SK-N-SH treated with all-trans-retinoic acid at 6 μM for 48 hours (cell line): ENCODE data around the gene PBX3.
A peak's percentile ranks its signal among the peaks of the same experiment; 100 is the strongest.

Source experiments
- ATAC-seq: fragments of 200-7000 bp; cut with Tn5 transposase; 3 replicates; pipeline ENCODE4 v1.9.1; 2020; ENCODE audit warnings: mild to moderate bottlenecking, moderate library complexity
- ARNTL ChIP-seq: fragments of 450-650 bp; formaldehyde crosslinking; IDR thresholded peaks from 2 replicates; pipeline ENCODE4 v1.5.0; 2020; ENCODE audit warnings: low read depth, mild to moderate bottlenecking, moderate library complexity, borderline replicate concordance
- BACH2 ChIP-seq: fragments of 250-450 bp; sonication (Bioruptor Pico); IDR thresholded peaks from 2 replicates; pipeline ENCODE4 v1.9.0; 2021; ENCODE audit warnings: mild to moderate bottlenecking, borderline replicate concordance
- CSDC2 ChIP-seq: fragments of 250-450 bp; sonication (Bioruptor Pico); IDR thresholded peaks from 2 replicates; pipeline ENCODE4 v1.5.0; 2020; ENCODE audit warnings: mild to moderate bottlenecking, moderate library complexity
- GLIS3 ChIP-seq: fragments of 250-450 bp; sonication (Bioruptor Pico); IDR thresholded peaks from 2 replicates; pipeline ENCODE4 v1.5.0; 2020; ENCODE audit warnings: mild to moderate bottlenecking, moderate library complexity
- ISL1 ChIP-seq: fragments of 250-450 bp; sonication (Bioruptor Pico); IDR thresholded peaks from 2 replicates; pipeline ENCODE4 v2.1.2; 2022; ENCODE audit warnings: mild to moderate bottlenecking, moderate library complexity
- OSR1 ChIP-seq: fragments of 250-450 bp; sonication (Bioruptor Pico); IDR thresholded peaks from 2 replicates; pipeline ENCODE4 v1.8.0; 2022; ENCODE audit warnings: moderate library complexity, mild to moderate bottlenecking, inconsistent platforms
- PPARA ChIP-seq: fragments of 250-450 bp; sonication (Bioruptor Pico); IDR thresholded peaks from 2 replicates; pipeline ENCODE4 v1.5.0; 2020; ENCODE audit warnings: mild to moderate bottlenecking, borderline replicate concordance
- RARB ChIP-seq: fragments of 250-450 bp; sonication (Bioruptor Pico); IDR thresholded peaks from 2 replicates; pipeline ENCODE4 v1.8.0; 2021; ENCODE audit warnings: mild to moderate bottlenecking, moderate library complexity
- TCF4 ChIP-seq: fragments of 250-450 bp; sonication (Bioruptor Pico); IDR thresholded peaks from 2 replicates; pipeline ENCODE4 v1.8.0; 2021; ENCODE audit warnings: mild to moderate bottlenecking, moderate library complexity, borderline replicate concordance
- TOX ChIP-seq: fragments of 250-450 bp; sonication (Bioruptor Pico); IDR thresholded peaks from 2 replicates; pipeline ENCODE4 v1.8.0; 2021; ENCODE audit warnings: mild to moderate bottlenecking, moderate library complexity, borderline replicate concordance
- TSHZ2 ChIP-seq: fragments of 250-450 bp; sonication (Bioruptor Pico); IDR thresholded peaks from 2 replicates; pipeline ENCODE4 v1.5.0; 2020; ENCODE audit warnings: mild to moderate bottlenecking, moderate library complexity
- ZC3H10 ChIP-seq: fragments of 250-450 bp; sonication (Bioruptor Pico); IDR thresholded peaks from 2 replicates; pipeline ENCODE4 v1.5.1; 2021; ENCODE audit warnings: mild to moderate bottlenecking, moderate library complexity
- ZFP3 ChIP-seq: fragments of 250-450 bp; sonication (Bioruptor Pico); IDR thresholded peaks from 2 replicates; pipeline ENCODE4 v1.5.0; 2020; ENCODE audit warnings: mild to moderate bottlenecking, moderate library complexity
- ZFP30 ChIP-seq: fragments of 450-650 bp; formaldehyde crosslinking; IDR thresholded peaks from 2 replicates; pipeline ENCODE4 v1.5.0; 2022; ENCODE audit warnings: mild to moderate bottlenecking, moderate library complexity
- ZNF565 ChIP-seq: fragments of 450-650 bp; formaldehyde crosslinking; conservative IDR thresholded peaks from 2 replicates; pipeline ENCODE4 v1.5.0; 2020; ENCODE audit warnings: low read depth, mild to moderate bottlenecking, moderate library complexity
- ZNF70 ChIP-seq: fragments of 450-650 bp; formaldehyde crosslinking; IDR thresholded peaks from 2 replicates; pipeline ENCODE4 v1.5.0; 2020; ENCODE audit warnings: mild to moderate bottlenecking, moderate library complexity
- ZNF8 ChIP-seq: fragments of 450-650 bp; formaldehyde crosslinking; IDR thresholded peaks from 2 replicates; pipeline ENCODE4 v1.5.0; 2020; ENCODE audit warnings: mild to moderate bottlenecking, moderate library complexity
- TF ChIP-seq, protein P1 (sequence below): fragments of 250-450 bp; sonication (Bioruptor Pico); IDR thresholded peaks from 2 replicates; pipeline ENCODE4 v1.5.1; 2020; ENCODE audit warnings: low read depth, mild to moderate bottlenecking, moderate library complexity
- TF ChIP-seq, protein P2 (sequence below): fragments of 250-450 bp; sonication (Bioruptor Pico); IDR thresholded peaks from 2 replicates; pipeline ENCODE4 v1.8.0; 2021; ENCODE audit warnings: low read depth, mild to moderate bottlenecking, moderate library complexity, borderline replicate concordance
- TF ChIP-seq, protein P3 (sequence below): fragments of 250-450 bp; sonication (Bioruptor Pico); IDR thresholded peaks from 2 replicates; pipeline ENCODE4 v1.8.0; 2020; ENCODE audit warnings: mild to moderate bottlenecking, moderate library complexity, borderline replicate concordance

PBX3 gene

GRCh38 chr9:125969462-125969861 is 222.3 kb downstream of the PBX3 start (continued):
- TF ChIP-seq, protein P1, sequence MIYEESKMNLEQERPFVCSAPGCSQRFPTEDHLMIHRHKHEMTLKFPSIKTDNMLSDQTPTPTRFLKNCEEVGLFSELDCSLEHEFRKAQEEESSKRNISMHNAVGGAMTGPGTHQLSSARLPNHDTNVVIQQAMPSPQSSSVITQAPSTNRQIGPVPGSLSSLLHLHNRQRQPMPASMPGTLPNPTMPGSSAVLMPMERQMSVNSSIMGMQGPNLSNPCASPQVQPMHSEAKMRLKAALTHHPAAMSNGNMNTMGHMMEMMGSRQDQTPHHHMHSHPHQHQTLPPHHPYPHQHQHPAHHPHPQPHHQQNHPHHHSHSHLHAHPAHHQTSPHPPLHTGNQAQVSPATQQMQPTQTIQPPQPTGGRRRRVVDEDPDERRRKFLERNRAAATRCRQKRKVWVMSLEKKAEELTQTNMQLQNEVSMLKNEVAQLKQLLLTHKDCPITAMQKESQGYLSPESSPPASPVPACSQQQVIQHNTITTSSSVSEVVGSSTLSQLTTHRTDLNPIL = no peak
- TF ChIP-seq ZFP30 = no peak

GRCh38 chr9:125969868-125970267 is 222.7 kb downstream of the PBX3 start:
- ATAC-seq = peak; percentile 3
- TF ChIP-seq ARNTL (CRISPR knock-in tag) (no peak), ZC3H10 (CRISPR knock-in tag) (no peak), TOX (no peak), ZFP30 (no peak), TCF4 (CRISPR knock-in tag) (no peak), ISL1 (no peak), BACH2 (no peak), TSHZ2 (no peak), ZNF565 (no peak), ZFP3 (no peak), CSDC2 (CRISPR knock-in tag) (no peak), GLIS3 (CRISPR knock-in tag) (no peak), ZNF8 (no peak), RARB (CRISPR knock-in tag) (no peak), PPARA (CRISPR knock-in tag) (no peak), OSR1 (no peak)
- TF ChIP-seq, protein P2, sequence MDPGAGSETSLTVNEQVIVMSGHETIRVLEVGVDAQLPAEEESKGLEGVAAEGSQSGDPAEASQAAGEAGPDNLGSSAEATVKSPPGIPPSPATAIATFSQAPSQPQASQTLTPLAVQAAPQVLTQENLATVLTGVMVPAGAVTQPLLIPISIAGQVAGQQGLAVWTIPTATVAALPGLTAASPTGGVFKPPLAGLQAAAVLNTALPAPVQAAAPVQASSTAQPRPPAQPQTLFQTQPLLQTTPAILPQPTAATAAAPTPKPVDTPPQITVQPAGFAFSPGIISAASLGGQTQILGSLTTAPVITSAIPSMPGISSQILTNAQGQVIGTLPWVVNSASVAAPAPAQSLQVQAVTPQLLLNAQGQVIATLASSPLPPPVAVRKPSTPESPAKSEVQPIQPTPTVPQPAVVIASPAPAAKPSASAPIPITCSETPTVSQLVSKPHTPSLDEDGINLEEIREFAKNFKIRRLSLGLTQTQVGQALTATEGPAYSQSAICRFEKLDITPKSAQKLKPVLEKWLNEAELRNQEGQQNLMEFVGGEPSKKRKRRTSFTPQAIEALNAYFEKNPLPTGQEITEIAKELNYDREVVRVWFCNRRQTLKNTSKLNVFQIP (CRISPR knock-in tag) = no peak
- TF ChIP-seq, protein P3, sequence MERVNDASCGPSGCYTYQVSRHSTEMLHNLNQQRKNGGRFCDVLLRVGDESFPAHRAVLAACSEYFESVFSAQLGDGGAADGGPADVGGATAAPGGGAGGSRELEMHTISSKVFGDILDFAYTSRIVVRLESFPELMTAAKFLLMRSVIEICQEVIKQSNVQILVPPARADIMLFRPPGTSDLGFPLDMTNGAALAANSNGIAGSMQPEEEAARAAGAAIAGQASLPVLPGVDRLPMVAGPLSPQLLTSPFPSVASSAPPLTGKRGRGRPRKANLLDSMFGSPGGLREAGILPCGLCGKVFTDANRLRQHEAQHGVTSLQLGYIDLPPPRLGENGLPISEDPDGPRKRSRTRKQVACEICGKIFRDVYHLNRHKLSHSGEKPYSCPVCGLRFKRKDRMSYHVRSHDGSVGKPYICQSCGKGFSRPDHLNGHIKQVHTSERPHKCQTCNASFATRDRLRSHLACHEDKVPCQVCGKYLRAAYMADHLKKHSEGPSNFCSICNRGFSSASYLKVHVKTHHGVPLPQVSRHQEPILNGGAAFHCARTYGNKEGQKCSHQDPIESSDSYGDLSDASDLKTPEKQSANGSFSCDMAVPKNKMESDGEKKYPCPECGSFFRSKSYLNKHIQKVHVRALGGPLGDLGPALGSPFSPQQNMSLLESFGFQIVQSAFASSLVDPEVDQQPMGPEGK (CRISPR knock-in tag) = no peak
- TF ChIP-seq, all 23 proteins: peak for 0

DNA sequence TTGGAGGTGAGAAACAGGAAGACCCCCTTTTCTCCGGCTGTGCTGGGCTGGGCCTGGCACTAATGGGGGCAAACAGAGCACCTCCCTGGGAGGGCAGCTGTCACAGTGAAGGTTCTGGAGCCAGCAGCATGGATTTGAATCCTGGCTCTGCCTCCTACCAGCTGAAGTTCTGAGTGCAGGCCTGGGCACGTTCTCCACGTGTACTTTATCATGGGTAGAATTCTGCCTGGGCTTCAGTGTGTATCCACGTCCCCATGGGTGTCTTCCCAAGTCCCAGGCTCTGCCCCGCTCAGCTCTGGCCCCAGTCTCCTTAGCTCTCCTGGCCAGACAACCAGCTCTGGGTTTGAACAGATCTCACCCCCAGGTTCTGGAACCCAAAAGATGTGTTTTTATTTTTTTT is 223.2 kb downstream of the PBX3 start:
- TF ChIP-seq OSR1 = no peak
- TF ChIP-seq ZFP3 = no peak
- TF ChIP-seq ZFP30 = no peak
- TF ChIP-seq ZC3H10 (CRISPR knock-in tag) = no peak
- TF ChIP-seq ZNF70 (CRISPR knock-in tag) = no peak
- no peak for TF ChIP-seq RARB (CRISPR knock-in tag)
- ATAC-seq = peak; percentile 14; the same call in 2 of the 3 replicates

GRCh38 chr9:125971050-125971449 is 223.9 kb downstream of the PBX3 start:
- ATAC-seq = peak; percentile 30
- TF ChIP-seq ZNF70 (CRISPR knock-in tag) (no peak), ISL1 (no peak), TOX (no peak), GLIS3 (CRISPR knock-in tag) (no peak), ZNF565 (no peak), TSHZ2 (no peak), OSR1 (no peak)
- TF ChIP-seq, protein P2 (CRISPR knock-in tag) = no peak
